Cardiac muscle cell (in vitro differentiated cells and primary cell): Measurements from ENCODE around the gene ASB1. TPM values are rescaled to one million over a fixed set of nuclear protein-coding genes. Genes with fewer than 3 reads are reported as not detected.

Experiments used
- DNase-seq, 2 donors: peaks; one replicate each; pipeline versions ENCODE4 v3.0.0 to v3.0.0-alpha.2; 2010 to 2017; ENCODE audit warnings: low read depth in 1 of 2, low spot score in 1 of 2
- H3K27ac ChIP-seq: fragments of 200-600 bp; sonication (generic); 2 replicates; pipeline ENCODE4 v1.5.1; 2016
- H3K27me3 ChIP-seq: fragments of 200-600 bp; sonication (generic); 2 replicates; pipeline ENCODE4 v1.6.0; 2016; ENCODE audit warnings: control low read depth
- H3K36me3 ChIP-seq: fragments of 200-600 bp; sonication (generic); 2 replicates; pipeline ENCODE4 v1.5.1; 2016; ENCODE audit warnings: control low read depth
- H3K4me1 ChIP-seq: fragments of 200-600 bp; sonication (generic); 2 replicates; pipeline ENCODE4 v1.8.1; 2017; ENCODE audit warnings: low read depth, mild to moderate bottlenecking, mixed run types
- H3K4me3 ChIP-seq: fragments of 200-600 bp; sonication (generic); 2 replicates; pipeline ENCODE4 v1.5.1; 2016; ENCODE audit warnings: mild to moderate bottlenecking
- H3K9me3 ChIP-seq: fragments of 200-600 bp; sonication (generic); 2 replicates; pipeline ENCODE4 v1.5.1; 2017; ENCODE audit warnings: low read depth, mild to moderate bottlenecking, control low read depth
- CTCF ChIP-seq: IDR thresholded peaks from 2 replicates; pipeline ENCODE4 v1.5.1; 2012; ENCODE audit warnings: low read depth, mild to moderate bottlenecking, low read length
- polyA plus RNA-seq: library from polyadenylated mRNA; unstranded; fragments of >200 nt; fragmentation: Nextera tagmentation; extraction: Ambion mirVana; gene quantifications from 2 replicates; pipeline ENCODE4 v1.2.1, GENCODE V29; 2016
- total RNA-seq: library from RNA; depleted of rRNA; stranded (reverse); fragments of >200 nt; gene quantifications from 2 replicates; pipeline ENCODE4 v1.2.3, GENCODE V29; 2016

Gene ASB1
- total and polyA plus RNA-seq, 2 experiments from 2014 or later = 16.7 TPM

GRCh38 chr2:238486123-238486848 lies 59.6 kb downstream of the ASB1 start:
- H3K27ac ChIP-seq = no peak overlapping the region
- no peaks in the 10 kb centered on the region for H3K27me3 ChIP-seq
- no peak overlapping the region for H3K4me3 ChIP-seq
- TF ChIP-seq CTCF = no peak
- no peaks in the 10 kb centered on the region for H3K9me3 ChIP-seq
- no peaks in the 10 kb centered on the region for H3K4me1 ChIP-seq
- H3K36me3 ChIP-seq = no peaks in the 10 kb centered on the region
- no peak for DNase-seq

- Histone ChIP-seq H3K4me3 (no peak overlapping the region), H3K9me3 (no peaks in the 10 kb centered on the region), H3K27me3 (no peaks in the 10 kb centered on the region), H3K27ac (no peak overlapping the region), H3K4me1 (no peaks in the 10 kb centered on the region), H3K36me3 (no peaks in the 10 kb centered on the region)
- DNase-seq = no peak
- TF ChIP-seq CTCF = no peak
Measured at GRCh38 chr2:238487134-238487533, 60.4 kb downstream of the ASB1 start.

- no peaks in the 10 kb centered on the region for H3K27me3 ChIP-seq
- no peaks in the 10 kb centered on the region for H3K36me3 ChIP-seq
- DNase-seq = no peak
- H3K4me1 ChIP-seq = no peaks in the 10 kb centered on the region
- no peak overlapping the region for H3K4me3 ChIP-seq
- no peaks in the 10 kb centered on the region for H3K9me3 ChIP-seq
- H3K27ac ChIP-seq = no peak overlapping the region
- TF ChIP-seq CTCF = no peak
Measured at GRCh38 chr2:238487652-238488346, 61.1 kb downstream of the ASB1 start.

- H3K4me1 ChIP-seq = no peaks in the 10 kb centered on the region
- no peak overlapping the region for H3K27ac ChIP-seq
- DNase-seq = no peak
- H3K27me3 ChIP-seq = no peaks in the 10 kb centered on the region
- no peak overlapping the region for H3K4me3 ChIP-seq
- no peaks in the 10 kb centered on the region for H3K9me3 ChIP-seq
- H3K36me3 ChIP-seq = no peaks in the 10 kb centered on the region
- no peak for TF ChIP-seq CTCF
Measured at GRCh38 chr2:238488347-238488826, 61.7 kb downstream of the ASB1 start.

GRCh38 chr2:238489431-238489830 lies 62.7 kb downstream of the ASB1 start:
- TF ChIP-seq CTCF = no peak
- Histone ChIP-seq H3K4me1 (no peaks in the 10 kb centered on the region), H3K4me3 (no peak overlapping the region), H3K27me3 (no peaks in the 10 kb centered on the region), H3K36me3 (no peaks in the 10 kb centered on the region), H3K27ac (no peak overlapping the region), H3K9me3 (no peaks in the 10 kb centered on the region)
- DNase-seq = no peak
